ENCODE data around the gene PRKAB2.
"Not testable (repeated sequence)": the region's sequence is repeated elsewhere in the genome, so short reads cannot be mapped to it uniquely, and the experiment has no call there.

Gene PRKAB2

GRCh38 chr1:147109041-147109440, 63.2 kb downstream of the PRKAB2 start:
- no peak for DNase-seq

- DNase-seq: not testable (repeated sequence)
Measured at GRCh38 chr1:147106407-147106881, 65.8 kb downstream of the PRKAB2 start.

GRCh38 chr1:147105909-147106308, 66.4 kb downstream of the PRKAB2 start:
- DNase-seq: no peak

All from suppressor macrophage treated with lipopolysaccharide for 4 hours (primary cell).